CD4-positive, alpha-beta memory T cell (primary cell): Measurements from ENCODE around the gene FLACC1. TPM values are rescaled to one million over a fixed set of nuclear protein-coding genes. Genes with fewer than 3 reads are reported as not detected.

Experiments used
- CTCF ChIA-PET: fragments of 350-600 bp; sonication (Branson Sonifier 250); formaldehyde crosslinking; loops from one replicate; lab custom pipeline; 2021; ENCODE audit warnings: inconsistent platforms; ENCODE audit not compliant: partially characterized antibody; lab: Charles Lee
- POLR2A ChIA-PET: fragments of 350-600 bp; sonication (Branson Sonifier 250); formaldehyde crosslinking; loops from one replicate; lab custom pipeline; 2021; ENCODE audit not compliant: partially characterized antibody; lab: Charles Lee
- DNase-seq, 5 donors: peaks; one replicate each; pipeline versions ENCODE4 v3.0.0 to v3.0.0-alpha.2; 2020 to 2022; ENCODE audit warnings: mixed read lengths in 1 of 5
- H3K27ac ChIP-seq: one replicate; pipeline ENCODE4 v1.7.0; 2013; ENCODE audit warnings: low read depth, low read length
- H3K27me3 ChIP-seq: 2 replicates; pipeline ENCODE4 v1.7.0; 2013; ENCODE audit warnings: mild to moderate bottlenecking, low read length, moderate library complexity; ENCODE audit not compliant: insufficient read depth
- H3K36me3 ChIP-seq: 2 replicates; pipeline ENCODE4 v1.7.0; 2013; ENCODE audit warnings: mild to moderate bottlenecking, low read length, moderate library complexity; ENCODE audit not compliant: insufficient read depth
- H3K4me1 ChIP-seq: 2 replicates; pipeline ENCODE4 v1.7.0; 2013; ENCODE audit warnings: mild to moderate bottlenecking, low read length, moderate library complexity; ENCODE audit not compliant: insufficient read depth
- H3K4me3 ChIP-seq, 2 donors: one replicate each; pipeline ENCODE4 v1.7.0; 2013; ENCODE audit warnings: low read length in 2 of 2, mild to moderate bottlenecking in 1 of 2
- H3K9me3 ChIP-seq, 2 donors: one replicate each; pipeline ENCODE4 v1.7.0; 2013; ENCODE audit warnings: low read length in 2 of 2, control low read depth in 1 of 2; ENCODE audit not compliant: control insufficient read depth in 1 of 2
- H3K27ac Mint-ChIP-seq, 7 donors: one replicate each; pipeline ENCODE4 v1.8.0; 2020 to 2021; ENCODE audit warnings: mixed read lengths in 7 of 7, mild to moderate bottlenecking in 6 of 7, inconsistent platforms in 3 of 7, moderate library complexity in 3 of 7
- H3K27me3 Mint-ChIP-seq, 2 donors: one replicate each; pipeline ENCODE4 v1.8.0; 2020 to 2021; ENCODE audit warnings: mixed read lengths in 2 of 2
- H3K36me3 Mint-ChIP-seq, 2 donors: one replicate each; pipeline ENCODE4 v1.8.0; 2020 to 2021; ENCODE audit warnings: mixed read lengths in 2 of 2, inconsistent platforms in 1 of 2, mild to moderate bottlenecking in 1 of 2
- H3K4me1 Mint-ChIP-seq, 4 donors: one replicate each; pipeline ENCODE4 v1.8.0; 2020 to 2021; ENCODE audit warnings: mixed read lengths in 4 of 4, mild to moderate bottlenecking in 1 of 4
- H3K4me3 Mint-ChIP-seq, 8 donors: one replicate each; pipeline ENCODE4 v1.8.0; 2020 to 2021; ENCODE audit warnings: mixed read lengths in 8 of 8, mild to moderate bottlenecking in 7 of 8, moderate library complexity in 6 of 8, inconsistent platforms in 3 of 8
- H3K9me3 Mint-ChIP-seq, 8 donors: one replicate each; pipeline ENCODE4 v1.8.0; 2020 to 2021; ENCODE audit warnings: mixed read lengths in 8 of 8, mild to moderate bottlenecking in 5 of 8, inconsistent platforms in 3 of 8, moderate library complexity in 1 of 8
- intact Hi-C: fragments of 100-400 bp; cut with micrococcal nuclease; formaldehyde crosslinking; loops from one replicate; pipeline ENCODE4 v1.15.1; 2023
- polyA plus RNA-seq, 2 donors: library from polyadenylated mRNA; unstranded; fragments of 300-500 nt; fragmentation: Illumina TruSeq; gene quantifications; one replicate each; pipeline ENCODE4 v1.2.3, GENCODE V29; 2021
- total RNA-seq, 2 experiments: library from RNA; stranded (reverse); gene quantifications; one replicate each; pipeline ENCODE4 v1.2.3, GENCODE V29; 2021

The FLACC1 gene
- total and polyA plus RNA-seq, 4 experiments from 2014 or later, result 0.39 to 10.3 (median 5.4) TPM

DNA sequence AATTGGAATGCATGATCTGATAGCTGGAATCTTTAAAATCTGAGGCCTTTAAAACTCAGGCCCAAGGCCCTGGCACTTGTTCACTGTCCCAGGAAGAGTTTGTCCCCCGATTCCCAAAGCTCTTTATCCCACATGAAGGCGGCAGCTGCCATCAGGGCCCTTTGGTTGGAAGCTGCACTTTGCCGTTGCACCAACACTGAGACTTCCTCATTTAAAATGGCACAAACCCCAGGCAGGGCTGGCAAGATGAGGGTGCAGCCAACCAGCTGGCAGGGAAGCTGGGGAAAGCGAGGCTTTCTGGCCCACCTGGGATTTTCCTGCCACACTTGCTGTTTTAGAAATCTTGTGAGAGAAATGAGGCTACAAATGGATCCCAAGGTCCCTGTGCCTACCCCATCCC is 6.3 kb downstream of the FLACC1 start:
- POLR2A ChIA-PET, result no interaction called here
- Mint-ChIP-seq H3K36me3 (peaks cover 20 to 33% of the 10 kb centered on the region in 2 donors), H3K4me1 (peaks cover 0 to 5% (median under 1%) of the 10 kb centered on the region in 4 donors), H3K27me3 (no peaks in the 10 kb centered on the region), H3K4me3 (no peak overlapping the region), H3K27ac (no peak overlapping the region), H3K9me3 (peaks cover 0 to 4% (median 0%) of the 10 kb centered on the region in 8 donors)
- CTCF ChIA-PET, result interaction anchor here (2.4 kb wide), 1 partner anchor 13 kb away, joined by 17 read pairs; no protein-coding TSS in a partner anchor
- no peaks in the 10 kb centered on the region for H3K4me1 ChIP-seq
- no peaks in the 10 kb centered on the region for H3K27me3 ChIP-seq
- no peaks in the 10 kb centered on the region for H3K36me3 ChIP-seq
- H3K27ac ChIP-seq, result no peak overlapping the region
- no peak for DNase-seq
- H3K4me3 ChIP-seq, result no peak overlapping the region
- no peaks in the 10 kb centered on the region for H3K9me3 ChIP-seq
- intact Hi-C loops, result no loop called here

DNA sequence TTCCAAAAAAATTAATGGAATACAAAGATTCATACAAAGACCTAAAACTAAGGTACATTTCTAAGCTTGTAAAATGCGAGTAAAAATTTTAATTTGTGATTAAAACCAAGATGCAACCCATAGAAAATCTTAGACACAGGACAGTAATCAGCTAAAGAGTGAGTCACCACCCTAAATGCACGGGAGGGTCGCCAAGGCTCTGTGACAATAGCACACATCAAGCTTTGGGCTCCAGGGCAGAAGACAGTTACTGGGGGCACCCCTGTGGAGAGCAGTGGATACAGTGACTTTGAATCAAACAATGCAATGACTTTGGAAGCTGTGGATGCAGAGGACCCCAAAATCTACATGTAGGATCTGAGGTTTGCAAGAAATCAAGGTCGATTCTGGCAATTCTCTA is 7.5 kb downstream of the FLACC1 start:
- no peak for DNase-seq
- intact Hi-C loops, result no loop called here
- peaks cover 22 to 40% of the 10 kb centered on the region in 2 donors for H3K36me3 Mint-ChIP-seq
- Histone ChIP-seq H3K4me1 (no peaks in the 10 kb centered on the region), H3K4me3 (no peak overlapping the region), H3K27ac (no peak overlapping the region), H3K27me3 (no peaks in the 10 kb centered on the region), H3K36me3 (no peaks in the 10 kb centered on the region), H3K9me3 (no peaks in the 10 kb centered on the region)
- H3K4me3 Mint-ChIP-seq, result no peak overlapping the region
- H3K27me3 Mint-ChIP-seq, result no peaks in the 10 kb centered on the region
- H3K4me1 Mint-ChIP-seq, result peaks cover 0 to 10% (median 2%) of the 10 kb centered on the region in 4 donors
- ChIA-PET CTCF (interaction anchor here (0.6 kb wide), 1 partner anchor 1039 kb away, joined by 5 read pairs; no protein-coding TSS in a partner anchor), POLR2A (no interaction called here)
- peaks cover 0 to 4% (median 0%) of the 10 kb centered on the region in 8 donors for H3K9me3 Mint-ChIP-seq
- no peak overlapping the region for H3K27ac Mint-ChIP-seq

DNA sequence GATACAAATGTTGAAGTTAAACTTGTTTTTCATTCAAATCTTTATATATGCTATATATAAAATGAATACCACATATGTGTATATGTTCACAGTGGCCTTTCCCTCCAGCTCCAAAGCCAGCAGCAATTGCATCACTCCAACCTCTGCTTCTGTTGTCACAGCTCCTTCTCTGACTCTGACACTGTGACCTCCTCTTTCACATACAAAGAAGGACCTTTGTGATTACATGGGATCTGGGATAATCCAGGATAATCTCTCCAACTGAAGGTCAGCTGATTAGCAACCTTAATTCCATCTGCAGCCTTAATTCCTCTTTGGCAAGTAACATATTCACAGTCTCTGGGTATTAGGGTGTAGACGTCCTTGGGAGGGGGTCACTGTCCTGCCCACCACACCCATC is 8.4 kb downstream of the FLACC1 start:
- Histone ChIP-seq H3K9me3 (no peaks in the 10 kb centered on the region), H3K4me3 (no peak overlapping the region), H3K4me1 (no peaks in the 10 kb centered on the region), H3K27me3 (no peaks in the 10 kb centered on the region), H3K36me3 (no peaks in the 10 kb centered on the region), H3K27ac (no peak overlapping the region)
- Mint-ChIP-seq H3K9me3 (no peaks in the 10 kb centered on the region), H3K36me3 (peaks cover 31 to 49% of the 10 kb centered on the region in 2 donors), H3K27me3 (no peaks in the 10 kb centered on the region), H3K4me1 (peaks cover 0 to 7% (median 3%) of the 10 kb centered on the region in 4 donors), H3K4me3 (no peak overlapping the region), H3K27ac (peak overlapping the region in 1 of 7 donors; percentile 71)
- DNase-seq, result no peak
- CTCF ChIA-PET, result no interaction called here
- POLR2A ChIA-PET, result no interaction called here
- intact Hi-C loops, result no loop called here

DNA sequence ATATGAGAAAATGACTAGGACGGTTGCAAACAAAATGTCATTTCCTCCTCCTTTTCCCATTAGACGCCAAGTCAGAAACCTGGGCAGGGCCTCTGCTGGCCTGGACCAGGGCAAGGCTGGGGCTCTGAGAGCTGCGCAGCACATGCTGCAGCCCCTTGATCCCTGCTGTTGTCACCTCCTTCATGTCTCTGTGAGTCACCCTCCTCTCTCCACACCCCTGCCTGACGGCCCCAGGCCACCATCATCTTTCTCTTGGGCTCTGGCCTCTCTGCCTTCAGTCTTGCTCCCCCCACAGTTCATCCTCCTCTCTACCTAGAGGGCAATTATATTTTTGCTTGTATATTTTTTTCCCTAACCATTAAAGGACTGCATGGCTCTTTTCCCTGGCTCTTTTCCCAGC is 10.0 kb downstream of the FLACC1 start:
- no peaks in the 10 kb centered on the region for H3K27me3 ChIP-seq
- Mint-ChIP-seq H3K27ac (peak overlapping the region in 1 of 7 donors; percentile 66), H3K9me3 (peaks cover 0 to 3% (median 0%) of the 10 kb centered on the region in 8 donors), H3K36me3 (peaks cover 47 to 65% of the 10 kb centered on the region in 2 donors), H3K27me3 (no peaks in the 10 kb centered on the region), H3K4me1 (peaks cover 3 to 7% (median 5%) of the 10 kb centered on the region in 4 donors), H3K4me3 (no peak overlapping the region)
- intact Hi-C loops, result no loop called here
- H3K4me1 ChIP-seq, result no peaks in the 10 kb centered on the region
- DNase-seq, result no peak
- CTCF ChIA-PET, result interaction anchor here (1.4 kb wide), 1 partner anchor 111 kb away, joined by 3 read pairs; no protein-coding TSS in a partner anchor
- H3K27ac ChIP-seq, result no peak overlapping the region
- POLR2A ChIA-PET, result no interaction called here
- H3K4me3 ChIP-seq, result no peak overlapping the region
- H3K9me3 ChIP-seq, result no peaks in the 10 kb centered on the region
- no peaks in the 10 kb centered on the region for H3K36me3 ChIP-seq

DNA sequence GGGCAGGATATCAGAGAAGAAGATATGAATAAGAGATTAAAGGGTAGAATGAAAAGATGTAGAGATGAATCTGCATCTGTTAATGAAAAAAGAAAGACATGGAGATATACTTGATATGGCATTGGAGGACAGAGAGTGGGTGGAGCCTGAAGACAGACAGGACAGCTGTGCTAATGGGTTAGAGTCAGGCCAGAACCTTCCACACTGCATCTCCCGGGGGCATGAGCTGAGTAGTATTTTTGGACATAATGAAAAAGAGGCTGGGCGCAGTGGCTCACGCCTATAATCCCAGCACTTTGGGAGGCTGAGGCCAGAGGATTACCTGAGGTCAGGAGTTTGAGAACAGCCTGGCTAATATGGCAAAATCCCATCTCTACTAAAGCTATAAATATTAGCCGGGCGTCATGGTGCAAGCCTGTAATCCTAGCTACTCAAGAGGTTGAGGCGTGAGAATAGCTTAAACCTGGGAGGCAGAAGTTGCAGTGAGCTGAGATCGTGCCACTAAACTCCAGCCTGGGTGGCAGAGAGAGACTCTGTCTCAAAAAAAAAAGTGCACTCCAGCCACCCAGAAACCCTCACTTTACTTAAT is 11.4 kb downstream of the FLACC1 start:
- peaks cover 49 to 70% of the 10 kb centered on the region in 2 donors for H3K36me3 Mint-ChIP-seq
- H3K4me3 Mint-ChIP-seq, result no peak overlapping the region
- H3K4me1 ChIP-seq, result peaks cover 1% of the 10 kb centered on the region
- DNase-seq, result no peak
- H3K27me3 Mint-ChIP-seq, result no peaks in the 10 kb centered on the region
- H3K27ac Mint-ChIP-seq, result no peak overlapping the region
- intact Hi-C loops, result no loop called here
- ChIA-PET CTCF (interaction anchor here (1.4 kb wide), 1 partner anchor 109 kb away, joined by 3 read pairs; no protein-coding TSS in a partner anchor), POLR2A (no interaction called here)
- H3K36me3 ChIP-seq, result no peaks in the 10 kb centered on the region
- H3K4me3 ChIP-seq, result no peak overlapping the region
- H3K27me3 ChIP-seq, result no peaks in the 10 kb centered on the region
- peaks cover 5 to 13% (median 8%) of the 10 kb centered on the region in 4 donors for H3K4me1 Mint-ChIP-seq
- H3K9me3 ChIP-seq, result no peaks in the 10 kb centered on the region
- H3K9me3 Mint-ChIP-seq, result peaks cover 0 to 7% (median 3%) of the 10 kb centered on the region in 8 donors
- H3K27ac ChIP-seq, result no peak overlapping the region

DNA sequence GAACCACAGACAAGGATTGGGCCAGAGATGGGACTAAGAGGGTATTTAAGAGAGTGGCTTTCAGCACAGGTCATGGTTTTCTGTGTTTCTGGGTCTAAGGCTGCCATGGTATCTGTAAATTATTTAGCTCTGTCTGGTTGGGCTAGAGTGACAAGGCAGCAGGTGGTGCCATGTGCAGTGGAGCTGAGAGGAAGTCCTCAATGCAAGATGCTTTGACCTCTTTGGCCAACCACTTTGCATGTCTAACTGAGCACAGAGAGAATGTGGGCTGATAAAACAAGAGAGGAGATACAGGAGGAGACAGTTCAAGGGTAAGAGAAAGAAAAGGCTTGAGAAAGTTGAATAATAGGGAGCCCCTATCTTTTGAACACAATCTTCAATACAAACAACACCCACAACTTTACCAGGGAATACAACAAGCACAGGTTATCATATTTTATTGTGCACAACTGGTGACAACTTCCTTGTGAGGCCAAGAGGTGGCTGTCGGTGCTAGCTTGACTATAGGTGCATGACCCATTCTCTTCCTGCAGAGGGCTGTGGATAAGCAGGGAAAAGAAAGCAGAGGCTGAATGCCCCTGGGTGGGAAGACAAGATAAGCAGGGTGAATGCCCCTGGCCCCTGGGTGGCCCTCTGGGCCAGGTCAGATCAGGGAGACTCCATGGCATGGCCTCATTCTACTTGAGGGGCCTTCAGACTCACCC is 12.3 kb downstream of the FLACC1 start:
- CTCF ChIA-PET, result interaction anchor here (1.0 to 1.4 kb wide), 2 partner anchors 80 to 162 kb away, joined by 3 to 5 read pairs; partner anchors contain the start of gene CASP10
- no peak overlapping the region for H3K27ac ChIP-seq
- peaks cover 7 to 19% (median 13%) of the 10 kb centered on the region in 4 donors for H3K4me1 Mint-ChIP-seq
- H3K4me3 ChIP-seq, result no peak overlapping the region
- no peaks in the 10 kb centered on the region for H3K9me3 ChIP-seq
- no peaks in the 10 kb centered on the region for H3K36me3 ChIP-seq
- H3K4me3 Mint-ChIP-seq, result no peak overlapping the region
- intact Hi-C loops, result no loop called here
- peaks cover 54 to 75% of the 10 kb centered on the region in 2 donors for H3K36me3 Mint-ChIP-seq
- H3K9me3 Mint-ChIP-seq, result peaks cover 0 to 14% (median 7%) of the 10 kb centered on the region in 8 donors
- H3K27me3 ChIP-seq, result no peaks in the 10 kb centered on the region
- H3K27ac Mint-ChIP-seq, result peak overlapping the region in 1 of 7 donors; percentile 25
- POLR2A ChIA-PET, result no interaction called here
- H3K4me1 ChIP-seq, result peaks cover 8% of the 10 kb centered on the region
- DNase-seq, result no peak
- no peaks in the 10 kb centered on the region for H3K27me3 Mint-ChIP-seq

DNA sequence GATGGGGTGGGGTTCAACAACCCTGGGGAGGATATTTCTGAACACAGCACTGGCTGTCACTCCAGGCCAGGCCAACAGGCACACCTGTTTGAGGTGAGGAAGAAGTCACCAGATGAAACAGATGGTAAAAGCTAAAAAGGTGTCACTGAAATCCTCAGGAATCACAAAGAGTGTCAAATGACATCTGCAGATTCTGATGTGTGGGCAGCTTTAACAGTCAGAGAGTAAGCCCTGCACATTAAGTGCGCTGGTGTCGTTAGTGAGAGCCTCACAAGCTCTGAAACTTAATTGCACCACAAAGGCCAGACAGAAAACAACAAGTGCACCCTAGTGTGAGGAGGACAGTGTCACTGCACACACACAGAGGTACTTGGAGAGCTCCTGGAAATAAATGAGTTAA is 13.6 kb downstream of the FLACC1 start:
- H3K36me3 ChIP-seq, result no peaks in the 10 kb centered on the region
- H3K27ac ChIP-seq, result no peak overlapping the region
- Mint-ChIP-seq H3K36me3 (peaks cover 59 to 76% of the 10 kb centered on the region in 2 donors), H3K27ac (no peak overlapping the region), H3K9me3 (peaks cover 3 to 25% (median 12%) of the 10 kb centered on the region in 8 donors), H3K4me1 (peaks cover 11 to 21% (median 14%) of the 10 kb centered on the region in 4 donors), H3K4me3 (no peak overlapping the region), H3K27me3 (no peaks in the 10 kb centered on the region)
- no peaks in the 10 kb centered on the region for H3K9me3 ChIP-seq
- H3K4me3 ChIP-seq, result no peak overlapping the region
- ChIA-PET POLR2A (no interaction called here), CTCF (interaction anchor here (1.1 to 1.4 kb wide), 2 partner anchors 44 to 79 kb away, joined by 4 to 5 read pairs; no protein-coding TSS in a partner anchor)
- H3K4me1 ChIP-seq, result peaks cover 8% of the 10 kb centered on the region
- intact Hi-C loops, result no loop called here
- no peak for DNase-seq
- no peaks in the 10 kb centered on the region for H3K27me3 ChIP-seq
